HepG2 (cell line): ENCODE results near the gene PARP14. TPM values are rescaled to one million over a fixed set of nuclear protein-coding genes. Genes with fewer than 3 reads are reported as not detected.

Experiments
- ATAC-seq: fragments of 200-7000 bp; cut with Tn5 transposase; 3 replicates; pipeline ENCODE4 v1.9.1; 2020; ENCODE audit warnings: mild to moderate bottlenecking, moderate library complexity
- BruUV-seq: library from RNA; stranded (reverse); fragments of 400-500 nt; replicated peaks from 2 replicates; lab custom pipeline; 2021; lab: Mats Ljungman, UMichigan
- CTCF ChIA-PET: fragments of 300-600 bp; formaldehyde crosslinking; extraction: SDS; loops from one replicate; lab custom pipeline; 2021; ENCODE audit warnings: low total read pairs, inconsistent platforms, low intra/inter-chr PET ratio; lab: Yijun Ruan, JAX
- POLR2A ChIA-PET: fragments of 350-600 bp; sonication (Branson Sonifier 250); formaldehyde crosslinking; loops from one replicate; lab custom pipeline; 2020; ENCODE audit warnings: antibody characterized with exemption, inconsistent platforms; lab: Yijun Ruan, JAX
- DNase-seq: peaks from one replicate; pipeline ENCODE4 v3.0.0-alpha.2; 2015; ENCODE audit warnings: low spot score
- FAIRE-seq: peaks from 3 replicates; lab custom pipeline; 2011; peaks lifted over from hg19 to GRCh38; lab: Jason Lieb, UNC
- H2AFZ ChIP-seq: one replicate; pipeline ENCODE4 v1.6.1; 2011; ENCODE audit warnings: low read length, inconsistent platforms
- H3K27ac ChIP-seq: fragments of 300-600 bp; 3 replicates; pipeline ENCODE4 v1.8.0; 2011; ENCODE audit warnings: mixed run types, mild to moderate bottlenecking, mixed read lengths, low read length, inconsistent platforms; ENCODE audit not compliant: insufficient read depth; ENCODE audit errors: extremely low read length
- H3K27me3 ChIP-seq, 2 experiments: fragments of 200-600 bp in 1 of 2; 2 replicates in 1 of 2; 3 replicates in 1 of 2; pipeline versions ENCODE4 v1.6.0 to v1.8.0; 2011; ENCODE audit warnings: low read length in 2 of 2, mild to moderate bottlenecking in 2 of 2, moderate library complexity in 2 of 2, inconsistent platforms in 1 of 2; ENCODE audit not compliant: insufficient read depth in 2 of 2, control insufficient read depth in 1 of 2
- H3K36me3 ChIP-seq, 2 experiments: fragments of 200-600 bp in 1 of 2; replicated peaks in 1 of 2; 2 replicates in 1 of 2; 3 replicates in 1 of 2; pipeline versions ENCODE4 v1.5.1 to v1.8.0; 2011; ENCODE audit warnings: low read length in 2 of 2, inconsistent platforms in 1 of 2; ENCODE audit not compliant: insufficient read depth in 2 of 2, control insufficient read depth in 1 of 2
- H3K4me1 ChIP-seq: 2 replicates; pipeline ENCODE4 v1.5.1; 2012; ENCODE audit warnings: low read length, inconsistent platforms; ENCODE audit not compliant: insufficient read depth
- H3K4me2 ChIP-seq: 2 replicates; pipeline ENCODE4 v1.6.0; 2011; ENCODE audit warnings: low read depth, low read length, inconsistent platforms
- H3K4me3 ChIP-seq, 3 experiments: fragments of 200-600 bp in 1 of 3; sonication (generic), shearing (Covaris generic) in 1 of 3; replicated peaks in 1 of 3; 2 replicates each; pipeline ENCODE4 v1.5.1; 2011 to 2016; ENCODE audit warnings: low read length in 3 of 3, inconsistent platforms in 2 of 3, low read depth in 2 of 3, mild to moderate bottlenecking in 2 of 3, control low read depth in 1 of 3, mixed read lengths in 1 of 3; ENCODE audit not compliant: insufficient read depth in 1 of 3
- H3K79me2 ChIP-seq: one replicate; pipeline ENCODE4 v1.6.1; 2011; ENCODE audit warnings: low read length, inconsistent platforms; ENCODE audit not compliant: insufficient read depth
- H3K9ac ChIP-seq: 2 replicates; pipeline ENCODE4 v1.6.0; 2011; ENCODE audit warnings: mild to moderate bottlenecking, low read depth, low read length, inconsistent platforms; ENCODE audit not compliant: insufficient read depth
- H3K9me3 ChIP-seq: 2 replicates; pipeline ENCODE4 v1.5.1; 2012; ENCODE audit warnings: mild to moderate bottlenecking, low read length
- H4K20me1 ChIP-seq: 2 replicates; pipeline ENCODE4 v1.6.0; 2011; ENCODE audit warnings: inconsistent platforms, mild to moderate bottlenecking, low read length, moderate library complexity; ENCODE audit not compliant: insufficient read depth
- DR1 ChIP-seq: sonication (generic); formaldehyde crosslinking; IDR thresholded peaks from 2 replicates; pipeline ENCODE4 v1.8.0; 2021; ENCODE audit warnings: mild to moderate bottlenecking, missing genetic modification reagents, inconsistent platforms
- FOXP1 ChIP-seq, 2 experiments: fragments of 450-650 bp in 1 of 2; IDR thresholded peaks; 2 replicates each; pipeline ENCODE4 v1.6.1; 2017 to 2018; ENCODE audit warnings: antibody characterized with exemption in 1 of 2
- HOXA3 ChIP-seq: sonication (generic); formaldehyde crosslinking; IDR thresholded peaks from 2 replicates; pipeline ENCODE4 v1.5.0; 2020; ENCODE audit warnings: missing genetic modification reagents
- MAF1 ChIP-seq: sonication (generic); formaldehyde crosslinking; IDR thresholded peaks from 2 replicates; pipeline ENCODE4 v1.5.0; 2020; ENCODE audit warnings: missing genetic modification reagents, borderline replicate concordance
- NR2C2 ChIP-seq: sonication (generic); formaldehyde crosslinking; IDR thresholded peaks from 2 replicates; pipeline ENCODE4 v1.4.0; 2020; ENCODE audit warnings: missing genetic modification reagents, mild to moderate bottlenecking, moderate library complexity, borderline replicate concordance
- SOX13 ChIP-seq, 3 experiments: fragments of 450-650 bp in 1 of 3; sonication (generic) in 1 of 3; formaldehyde crosslinking in 1 of 3; IDR thresholded peaks in 2 of 3; conservative IDR thresholded peaks in 1 of 3; 2 replicates each; pipeline versions ENCODE4 v1.5.0 to v1.6.1; 2016 to 2020; ENCODE audit warnings: antibody characterized with exemption in 1 of 3, mild to moderate bottlenecking in 1 of 3, missing compliant biosample characterization in 1 of 3, missing genetic modification reagents in 1 of 3, moderate library complexity in 1 of 3
- ZKSCAN8 ChIP-seq: IDR thresholded peaks from 2 replicates; pipeline ENCODE4 v1.6.1; 2016; ENCODE audit warnings: borderline replicate concordance, missing genetic modification reagents, missing compliant biosample characterization
- ZNF263 ChIP-seq: sonication (generic); formaldehyde crosslinking; IDR thresholded peaks from 2 replicates; pipeline ENCODE4 v1.4.0; 2020; ENCODE audit warnings: missing genetic modification reagents
- ZNF629 ChIP-seq: sonication (generic); formaldehyde crosslinking; conservative IDR thresholded peaks from 2 replicates; pipeline ENCODE4 v1.5.0; 2020; ENCODE audit warnings: missing genetic modification reagents
- ZNF773 ChIP-seq: sonication (generic); formaldehyde crosslinking; IDR thresholded peaks from 2 replicates; pipeline ENCODE4 v1.4.0; 2020; ENCODE audit warnings: missing genetic modification reagents, borderline replicate concordance
- ZNF879 ChIP-seq: sonication (generic); formaldehyde crosslinking; IDR thresholded peaks from 2 replicates; pipeline ENCODE4 v1.8.1; 2023; ENCODE audit warnings: missing genetic modification reagents
- ZNF883 ChIP-seq: sonication (generic); formaldehyde crosslinking; IDR thresholded peaks from 2 replicates; pipeline ENCODE4 v1.5.1; 2020; ENCODE audit warnings: mild to moderate bottlenecking, missing genetic modification reagents; ENCODE audit errors: not compliant biosample characterization
- WGBS: methylation state at CpG from one replicate; pipeline ENCODE4 v1.1.6; 2017; ENCODE audit warnings: low lambda C conversion rate; 5-methylcytosine and 5-hydroxymethylcytosine counted together
- in situ Hi-C: cut with HindIII; loops from 2 replicates; pipeline ENCODE4 v1.10.0; 2017; ENCODE audit warnings: low pct_unique_long_range_greater_than_20kb; ENCODE audit not compliant: extremely low pct_ligation_motif_present
- intact Hi-C: fragments of 100-400 bp; cut with micrococcal nuclease; formaldehyde crosslinking; loops from one replicate; pipeline ENCODE4 v1.10.0; 2022; ENCODE audit not compliant: unreplicated experiment
- polyA plus RNA-seq, 8 experiments: library from polyadenylated mRNA; depleted of rRNA in 3 of 8; stranded (reverse) in 7 of 8; unstranded in 1 of 8; fragments of >200 nt; fragmentation: Illumina TruSeq in 4 of 8; extraction: Trizol in 4 of 8; gene quantifications; 2 replicates each; pipeline versions ENCODE4 v1.2.1 to v1.2.3, GENCODE V29; 2011 to 2016; ENCODE audit warnings: low read depth in 4 of 8, missing spikeins in 1 of 8, mixed read lengths in 1 of 8; ENCODE audit not compliant: insufficient read depth in 1 of 8
- total RNA-seq, 5 experiments: library from RNA; depleted of rRNA; stranded (reverse); fragments of >200 nt; fragmentation: Illumina TruSeq; extraction: Trizol; gene quantifications; 2 replicates each; pipeline ENCODE4 v1.2.3, GENCODE V29; 2016; ENCODE audit warnings: low read depth in 1 of 5
- TF ChIP-seq, protein P1 (sequence below): sonication (generic); formaldehyde crosslinking; conservative IDR thresholded peaks from 2 replicates; pipeline ENCODE4 v1.8.1; 2023; ENCODE audit warnings: missing genetic modification reagents
- TF ChIP-seq, protein P2 (sequence below): sonication (generic); formaldehyde crosslinking; IDR thresholded peaks from 2 replicates; pipeline ENCODE4 v1.5.0; 2020; ENCODE audit warnings: missing genetic modification reagents
- TF ChIP-seq, protein P3 (sequence below): sonication (generic); formaldehyde crosslinking; IDR thresholded peaks from 2 replicates; pipeline ENCODE4 v1.4.0; 2020; ENCODE audit warnings: mild to moderate bottlenecking, low read depth, missing genetic modification reagents

Gene PARP14
- total and polyA plus RNA-seq, 2 of the 13 experiments (the other 11 are each of a cell fraction or from before 2014, with no cell fraction given) = 9.0 to 19.1 TPM

DNA sequence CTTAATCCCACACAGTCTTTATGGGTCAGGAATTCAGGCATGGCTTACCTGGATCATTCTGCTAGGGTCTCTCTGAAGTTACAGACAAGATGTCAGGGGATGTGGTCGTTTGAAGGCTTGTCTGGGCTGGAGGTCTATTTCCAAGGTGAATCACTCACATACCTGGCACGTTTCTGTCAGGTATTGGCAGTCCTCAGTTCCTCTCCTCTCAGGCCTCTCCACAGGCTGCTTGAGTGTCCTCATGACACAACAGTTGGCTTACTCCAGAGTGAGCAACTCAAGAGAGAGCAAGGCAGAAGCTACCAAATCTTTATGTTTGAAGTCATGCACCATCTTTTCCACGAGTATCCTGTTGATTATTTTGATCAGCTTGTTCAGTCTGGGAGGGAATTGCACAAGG lies 43.9 kb upstream of the PARP14 start:
- ChIA-PET POLR2A (no interaction called here), CTCF (no interaction called here)
- H2AFZ ChIP-seq = no peak overlapping the region
- no TSS peak for BruUV-seq
- 5% methylated on average over 3 of the region's 3 CpGs for WGBS
- H3K4me3 ChIP-seq = no peak overlapping the region
- H4K20me1 ChIP-seq = no peaks in the 10 kb centered on the region
- no peak overlapping the region for H3K9ac ChIP-seq
- H3K4me2 ChIP-seq = no peak overlapping the region
- in situ Hi-C loops (no loop called here), intact Hi-C loops (no loop called here)
- no peaks in the 10 kb centered on the region for H3K9me3 ChIP-seq
- no peak for DNase-seq
- H3K4me1 ChIP-seq = no peaks in the 10 kb centered on the region
- no peak for ATAC-seq
- H3K27me3 ChIP-seq = peaks cover 2 to 42% of the 10 kb centered on the region in 2 experiments
- H3K36me3 ChIP-seq = no peaks in the 10 kb centered on the region
- H3K79me2 ChIP-seq = no peaks in the 10 kb centered on the region
- no peak overlapping the region for H3K27ac ChIP-seq
- TF ChIP-seq NR2C2 (no peak), DR1 (CRISPR knock-in tag) (no peak), ZNF263 (CRISPR knock-in tag) (no peak)
- TF ChIP-seq, protein P1, sequence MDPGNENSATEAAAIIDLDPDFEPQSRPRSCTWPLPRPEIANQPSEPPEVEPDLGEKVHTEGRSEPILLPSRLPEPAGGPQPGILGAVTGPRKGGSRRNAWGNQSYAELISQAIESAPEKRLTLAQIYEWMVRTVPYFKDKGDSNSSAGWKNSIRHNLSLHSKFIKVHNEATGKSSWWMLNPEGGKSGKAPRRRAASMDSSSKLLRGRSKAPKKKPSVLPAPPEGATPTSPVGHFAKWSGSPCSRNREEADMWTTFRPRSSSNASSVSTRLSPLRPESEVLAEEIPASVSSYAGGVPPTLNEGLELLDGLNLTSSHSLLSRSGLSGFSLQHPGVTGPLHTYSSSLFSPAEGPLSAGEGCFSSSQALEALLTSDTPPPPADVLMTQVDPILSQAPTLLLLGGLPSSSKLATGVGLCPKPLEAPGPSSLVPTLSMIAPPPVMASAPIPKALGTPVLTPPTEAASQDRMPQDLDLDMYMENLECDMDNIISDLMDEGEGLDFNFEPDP (CRISPR knock-in tag) = no peak
- FAIRE-seq = no peak

DNA sequence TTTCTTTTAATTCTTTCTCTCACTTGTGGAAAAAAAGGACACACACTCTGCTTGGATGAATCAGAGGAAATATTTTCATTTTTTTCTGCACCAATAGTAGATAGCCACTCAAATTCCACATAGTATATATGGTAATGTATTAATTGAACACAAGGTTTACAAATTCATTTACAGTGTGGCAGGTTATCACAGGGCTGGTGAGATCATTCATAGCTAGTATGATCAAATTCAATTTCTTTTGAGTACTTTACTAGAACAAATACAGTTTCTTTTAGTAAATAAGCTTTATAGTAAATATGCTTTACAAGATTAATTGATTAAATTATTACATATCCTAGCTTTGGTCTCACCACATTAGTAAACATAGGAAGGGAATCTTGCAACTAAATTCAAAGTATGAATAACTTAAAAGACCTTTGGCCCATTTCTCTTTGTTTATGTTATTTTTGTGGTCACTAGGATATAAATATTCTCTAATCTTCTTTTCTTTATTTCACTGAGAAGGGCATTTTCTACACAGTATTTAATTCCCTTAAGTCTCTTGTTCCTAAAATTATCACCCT lies 40.1 kb upstream of the PARP14 start:
- H3K9me3 ChIP-seq = no peaks in the 10 kb centered on the region
- POLR2A ChIA-PET = no interaction called here
- CTCF ChIA-PET = no interaction called here
- TF ChIP-seq ZNF883 (no peak), SOX13 (IDR thresholded peaks at IDR 0.05) (no peak), SOX13 (CRISPR knock-in tag; conservative IDR thresholded peaks at IDR 0.05 in 1 of 2, IDR thresholded peaks at IDR 0.05 in 1 of 2) (no peak), ZNF879 (CRISPR knock-in tag) (no peak), ZNF773 (CRISPR knock-in tag) (no peak), FOXP1 (IDR thresholded peaks at IDR 0.05) (no peak), FOXP1 (CRISPR knock-in tag; IDR thresholded peaks at IDR 0.05) (no peak), MAF1 (CRISPR knock-in tag) (no peak), ZKSCAN8 (no peak), ZNF629 (CRISPR knock-in tag) (no peak), HOXA3 (no peak)
- TF ChIP-seq, protein P2, sequence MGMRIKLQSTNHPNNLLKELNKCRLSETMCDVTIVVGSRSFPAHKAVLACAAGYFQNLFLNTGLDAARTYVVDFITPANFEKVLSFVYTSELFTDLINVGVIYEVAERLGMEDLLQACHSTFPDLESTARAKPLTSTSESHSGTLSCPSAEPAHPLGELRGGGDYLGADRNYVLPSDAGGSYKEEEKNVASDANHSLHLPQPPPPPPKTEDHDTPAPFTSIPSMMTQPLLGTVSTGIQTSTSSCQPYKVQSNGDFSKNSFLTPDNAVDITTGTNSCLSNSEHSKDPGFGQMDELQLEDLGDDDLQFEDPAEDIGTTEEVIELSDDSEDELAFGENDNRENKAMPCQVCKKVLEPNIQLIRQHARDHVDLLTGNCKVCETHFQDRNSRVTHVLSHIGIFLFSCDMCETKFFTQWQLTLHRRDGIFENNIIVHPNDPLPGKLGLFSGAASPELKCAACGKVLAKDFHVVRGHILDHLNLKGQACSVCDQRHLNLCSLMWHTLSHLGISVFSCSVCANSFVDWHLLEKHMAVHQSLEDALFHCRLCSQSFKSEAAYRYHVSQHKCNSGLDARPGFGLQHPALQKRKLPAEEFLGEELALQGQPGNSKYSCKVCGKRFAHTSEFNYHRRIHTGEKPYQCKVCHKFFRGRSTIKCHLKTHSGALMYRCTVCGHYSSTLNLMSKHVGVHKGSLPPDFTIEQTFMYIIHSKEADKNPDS (CRISPR knock-in tag) = no peak
- TF ChIP-seq, protein P3, sequence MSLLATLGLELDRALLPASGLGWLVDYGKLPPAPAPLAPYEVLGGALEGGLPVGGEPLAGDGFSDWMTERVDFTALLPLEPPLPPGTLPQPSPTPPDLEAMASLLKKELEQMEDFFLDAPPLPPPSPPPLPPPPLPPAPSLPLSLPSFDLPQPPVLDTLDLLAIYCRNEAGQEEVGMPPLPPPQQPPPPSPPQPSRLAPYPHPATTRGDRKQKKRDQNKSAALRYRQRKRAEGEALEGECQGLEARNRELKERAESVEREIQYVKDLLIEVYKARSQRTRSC (CRISPR knock-in tag) = no peak

More for the DNA sequence above, 40.1 kb upstream of the PARP14 start:
- H3K4me2 ChIP-seq = no peak overlapping the region
- no TSS peak for BruUV-seq
- H3K4me3 ChIP-seq = no peak overlapping the region
- H4K20me1 ChIP-seq = no peaks in the 10 kb centered on the region
- in situ Hi-C loops = no loop called here
- no peak for ATAC-seq
- no peak overlapping the region for H2AFZ ChIP-seq
- no peak overlapping the region for H3K9ac ChIP-seq
- no peaks in the 10 kb centered on the region for H3K4me1 ChIP-seq
- peaks cover 3 to 24% of the 10 kb centered on the region in 2 experiments; a peak in 4 of 5 replicates for H3K27me3 ChIP-seq
- FAIRE-seq = no peak
- intact Hi-C loops = no loop called here
- H3K79me2 ChIP-seq = no peaks in the 10 kb centered on the region
- no peaks in the 10 kb centered on the region for H3K36me3 ChIP-seq
- no peak overlapping the region for H3K27ac ChIP-seq
- DNase-seq = no peak
